ENCODE measurements around the gene GDF7.
A peak's percentile ranks its signal among the peaks of the same experiment; 100 is the strongest.

The GDF7 gene

GRCh38 chr2:20648206-20648605 is 18.7 kb upstream of the GDF7 start:
- H3K36me3 ChIP-seq (ENCODE audit: insufficient read depth, low read depth, low read length), result no peaks in the 10 kb centered on the region
- no peak overlapping the region for H3K27ac ChIP-seq (ENCODE audit: low read length)
- H3K4me1 ChIP-seq (ENCODE audit: insufficient read depth, low read length), result peaks cover 8% of the 10 kb centered on the region; the same call in 1 of the 2 replicates
- peaks cover 20% of the 10 kb centered on the region for H3K27me3 ChIP-seq (ENCODE audit: insufficient read depth, low read length)
- H3K9me3 ChIP-seq (ENCODE audit: insufficient read depth, low read depth, low read length), result no peaks in the 10 kb centered on the region
- no peak overlapping the region for H3K9ac ChIP-seq (ENCODE audit: low read depth, low read length)
- no peak overlapping the region for H3K4me3 ChIP-seq (ENCODE audit: low read length)

- Histone ChIP-seq H3K9me3 (ENCODE audit: insufficient read depth, low read depth, low read length) (no peaks in the 10 kb centered on the region), H3K27me3 (ENCODE audit: insufficient read depth, low read length) (peaks cover 20% of the 10 kb centered on the region), H3K27ac (ENCODE audit: low read length) (no peak overlapping the region), H3K36me3 (ENCODE audit: insufficient read depth, low read depth, low read length) (no peaks in the 10 kb centered on the region), H3K4me1 (ENCODE audit: insufficient read depth, low read length) (peaks cover 8% of the 10 kb centered on the region; the same call in 1 of the 2 replicates), H3K9ac (ENCODE audit: low read depth, low read length) (no peak overlapping the region), H3K4me3 (ENCODE audit: low read length) (no peak overlapping the region)
Observed at GRCh38 chr2:20648831-20649230, 18.1 kb upstream of the GDF7 start.

- Histone ChIP-seq H3K9ac (ENCODE audit: low read depth, low read length) (no peak overlapping the region), H3K27ac (ENCODE audit: low read length) (no peak overlapping the region), H3K36me3 (ENCODE audit: insufficient read depth, low read depth, low read length) (no peaks in the 10 kb centered on the region), H3K9me3 (ENCODE audit: insufficient read depth, low read depth, low read length) (no peaks in the 10 kb centered on the region), H3K4me3 (ENCODE audit: low read length) (no peak overlapping the region), H3K4me1 (ENCODE audit: insufficient read depth, low read length) (peaks cover 8% of the 10 kb centered on the region; the same call in 1 of the 2 replicates), H3K27me3 (ENCODE audit: insufficient read depth, low read length) (peaks cover 20% of the 10 kb centered on the region)
Observed at GRCh38 chr2:20649576-20649975, 17.4 kb upstream of the GDF7 start.

GRCh38 chr2:20649976-20650375 is 17.0 kb upstream of the GDF7 start:
- H3K9ac ChIP-seq (ENCODE audit: low read depth, low read length), result no peak overlapping the region; the same call in 1 of the 2 replicates

GRCh38 chr2:20650393-20650876 is 16.5 kb upstream of the GDF7 start:
- Histone ChIP-seq H3K4me1 (ENCODE audit: insufficient read depth, low read length) (peaks cover 8% of the 10 kb centered on the region; the same call in 1 of the 2 replicates), H3K9ac (ENCODE audit: low read depth, low read length) (peak overlapping the region; percentile 78), H3K27ac (ENCODE audit: low read length) (no peak overlapping the region)

More at GRCh38 chr2:20649976-20650375, 17.0 kb upstream of the GDF7 start:
- no peaks in the 10 kb centered on the region for H3K36me3 ChIP-seq (ENCODE audit: insufficient read depth, low read depth, low read length)
- no peaks in the 10 kb centered on the region for H3K9me3 ChIP-seq (ENCODE audit: insufficient read depth, low read depth, low read length)
- H3K27ac ChIP-seq (ENCODE audit: low read length), result no peak overlapping the region
- peak overlapping the region; percentile 86 for H3K4me3 ChIP-seq (ENCODE audit: low read length)
- peaks cover 20% of the 10 kb centered on the region for H3K27me3 ChIP-seq (ENCODE audit: insufficient read depth, low read length)
- peaks cover 8% of the 10 kb centered on the region; the same call in 1 of the 2 replicates for H3K4me1 ChIP-seq (ENCODE audit: insufficient read depth, low read length)

GRCh38 chr2:20650877-20651730 is 15.8 kb upstream of the GDF7 start, which contains the start of gene HS1BP3:
Gene HS1BP3, minus strand, starts transcription at chr2:20651098. Its CDS starts 35 bp downstream, at chr2:20651063.
- no peaks in the 10 kb centered on the region for H3K9me3 ChIP-seq (ENCODE audit: insufficient read depth, low read depth, low read length)
- peaks cover 20% of the 10 kb centered on the region for H3K27me3 ChIP-seq (ENCODE audit: insufficient read depth, low read length)
- H3K4me3 ChIP-seq (ENCODE audit: low read length), result peak within 1 kb of the TSS; percentile 86
- peak within 1 kb of the TSS; percentile 84 for H3K9ac ChIP-seq (ENCODE audit: low read depth, low read length)
- H3K27ac ChIP-seq (ENCODE audit: low read length), result peak within 1 kb of the TSS; percentile 18
- peaks cover 8% of the 10 kb centered on the region; the same call in 1 of the 2 replicates for H3K4me1 ChIP-seq (ENCODE audit: insufficient read depth, low read length)
- H3K36me3 ChIP-seq (ENCODE audit: insufficient read depth, low read depth, low read length), result no peaks in the 10 kb centered on the region

More at GRCh38 chr2:20650393-20650876, 16.5 kb upstream of the GDF7 start:
- no peaks in the 10 kb centered on the region for H3K9me3 ChIP-seq (ENCODE audit: insufficient read depth, low read depth, low read length)
- H3K36me3 ChIP-seq (ENCODE audit: insufficient read depth, low read depth, low read length), result no peaks in the 10 kb centered on the region
- peak overlapping the region; percentile 86 for H3K4me3 ChIP-seq (ENCODE audit: low read length)
- peaks cover 20% of the 10 kb centered on the region for H3K27me3 ChIP-seq (ENCODE audit: insufficient read depth, low read length)

GRCh38 chr2:20651731-20652099 is 15.2 kb upstream of the GDF7 start:
- Histone ChIP-seq H3K4me1 (ENCODE audit: insufficient read depth, low read length) (peaks cover 14% of the 10 kb centered on the region; the same call in 1 of the 2 replicates), H3K9ac (ENCODE audit: low read depth, low read length) (peak overlapping the region; percentile 84; the same call in 1 of the 2 replicates), H3K36me3 (ENCODE audit: insufficient read depth, low read depth, low read length) (no peaks in the 10 kb centered on the region), H3K27me3 (ENCODE audit: insufficient read depth, low read length) (peaks cover 20% of the 10 kb centered on the region), H3K27ac (ENCODE audit: low read length) (no peak overlapping the region), H3K9me3 (ENCODE audit: insufficient read depth, low read depth, low read length) (no peaks in the 10 kb centered on the region), H3K4me3 (ENCODE audit: low read length) (peak overlapping the region; percentile 86)

GRCh38 chr2:20652141-20652540 is 14.8 kb upstream of the GDF7 start:
- Histone ChIP-seq H3K36me3 (ENCODE audit: insufficient read depth, low read depth, low read length) (no peaks in the 10 kb centered on the region), H3K9ac (ENCODE audit: low read depth, low read length) (no peak overlapping the region), H3K4me1 (ENCODE audit: insufficient read depth, low read length) (peaks cover 14% of the 10 kb centered on the region; the same call in 1 of the 2 replicates), H3K27ac (ENCODE audit: low read length) (no peak overlapping the region), H3K27me3 (ENCODE audit: insufficient read depth, low read length) (peaks cover 20% of the 10 kb centered on the region), H3K4me3 (ENCODE audit: low read length) (no peak overlapping the region), H3K9me3 (ENCODE audit: insufficient read depth, low read depth, low read length) (no peaks in the 10 kb centered on the region)

GRCh38 chr2:20652673-20653575 is 14.0 kb upstream of the GDF7 start:
- Histone ChIP-seq H3K4me3 (ENCODE audit: low read length) (no peak overlapping the region), H3K27me3 (ENCODE audit: insufficient read depth, low read length) (peaks cover 20% of the 10 kb centered on the region), H3K9ac (ENCODE audit: low read depth, low read length) (no peak overlapping the region), H3K4me1 (ENCODE audit: insufficient read depth, low read length) (peaks cover 14% of the 10 kb centered on the region; the same call in 1 of the 2 replicates), H3K9me3 (ENCODE audit: insufficient read depth, low read depth, low read length) (no peaks in the 10 kb centered on the region), H3K36me3 (ENCODE audit: insufficient read depth, low read depth, low read length) (no peaks in the 10 kb centered on the region), H3K27ac (ENCODE audit: low read length) (no peak overlapping the region)

- H3K4me1 ChIP-seq (ENCODE audit: insufficient read depth, low read length), result peaks cover 14% of the 10 kb centered on the region; the same call in 1 of the 2 replicates
- H3K27ac ChIP-seq (ENCODE audit: low read length), result no peak overlapping the region
- H3K36me3 ChIP-seq (ENCODE audit: insufficient read depth, low read depth, low read length), result no peaks in the 10 kb centered on the region
Observed at GRCh38 chr2:20653695-20654534, 13.0 kb upstream of the GDF7 start.

GRCh38 chr2:20654535-20654813 is 12.5 kb upstream of the GDF7 start:
- no peak overlapping the region for H3K4me3 ChIP-seq (ENCODE audit: low read length)
- no peaks in the 10 kb centered on the region for H3K9me3 ChIP-seq (ENCODE audit: insufficient read depth, low read depth, low read length)
- peaks cover 14% of the 10 kb centered on the region; the same call in 1 of the 2 replicates for H3K4me1 ChIP-seq (ENCODE audit: insufficient read depth, low read length)
- H3K9ac ChIP-seq (ENCODE audit: low read depth, low read length), result no peak overlapping the region
- peaks cover 22% of the 10 kb centered on the region for H3K27me3 ChIP-seq (ENCODE audit: insufficient read depth, low read length)
- H3K36me3 ChIP-seq (ENCODE audit: insufficient read depth, low read depth, low read length), result no peaks in the 10 kb centered on the region
- H3K27ac ChIP-seq (ENCODE audit: low read length), result no peak overlapping the region

More at GRCh38 chr2:20653695-20654534, 13.0 kb upstream of the GDF7 start:
- no peak overlapping the region for H3K9ac ChIP-seq (ENCODE audit: low read depth, low read length)
- H3K9me3 ChIP-seq (ENCODE audit: insufficient read depth, low read depth, low read length), result no peaks in the 10 kb centered on the region
- H3K4me3 ChIP-seq (ENCODE audit: low read length), result no peak overlapping the region
- H3K27me3 ChIP-seq (ENCODE audit: insufficient read depth, low read length), result peaks cover 20% of the 10 kb centered on the region

All from iPS-20b (cell line).